OCI-LY7 (cell line): Measurements from ENCODE around the gene ZFHX3.

ENCODE experiments used
- EZH2phosphoT487 ChIP-seq: fragments of 200-600 bp; sonication (generic); IDR thresholded peaks from 2 replicates; pipeline ENCODE4 v1.6.1; 2018; ENCODE audit warnings: low read depth, borderline replicate concordance, mild to moderate bottlenecking, mixed run types, antibody characterized with exemption, low read length, moderate library complexity, mixed read lengths
- TF ChIP-seq, protein P1 (sequence below): fragments of 200-600 bp; sonication (generic); conservative IDR thresholded peaks from 2 replicates; pipeline ENCODE4 v1.5.1; 2014; ENCODE audit warnings: mild to moderate bottlenecking, antibody characterized with exemption, low read length, moderate library complexity, mixed read lengths

DNA sequence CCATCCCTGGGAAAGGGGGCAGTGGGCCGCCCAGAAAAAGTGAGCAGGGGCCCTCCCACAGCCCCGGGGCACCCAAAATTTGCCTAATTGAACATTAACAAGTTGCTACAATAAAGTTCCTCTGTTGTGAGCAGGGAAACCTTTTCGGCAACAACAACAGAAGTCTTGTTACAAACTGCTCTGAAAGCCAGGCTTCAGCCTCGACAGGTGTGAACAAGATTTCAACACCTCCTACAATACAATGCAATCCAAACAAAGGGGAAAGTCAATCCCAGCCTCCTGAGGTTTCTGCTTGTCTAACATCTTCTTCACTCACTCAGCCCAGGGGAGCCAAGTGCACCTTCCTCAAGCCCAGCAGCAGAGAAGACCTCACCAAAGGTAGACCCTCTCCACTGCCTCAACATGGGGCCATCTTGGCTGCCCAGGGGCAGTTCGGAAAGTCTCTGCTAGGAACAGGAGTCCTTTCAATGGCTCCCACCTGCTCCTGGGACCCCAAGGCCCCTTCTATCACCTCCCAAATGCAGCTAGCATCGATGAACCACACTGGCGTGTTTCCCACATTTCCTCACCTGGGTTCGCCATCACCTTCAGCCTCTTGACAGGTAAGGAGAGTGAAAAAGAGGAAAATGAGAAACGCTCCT is 19.1 kb downstream of the ZFHX3 start:
- TF ChIP-seq, protein P1, sequence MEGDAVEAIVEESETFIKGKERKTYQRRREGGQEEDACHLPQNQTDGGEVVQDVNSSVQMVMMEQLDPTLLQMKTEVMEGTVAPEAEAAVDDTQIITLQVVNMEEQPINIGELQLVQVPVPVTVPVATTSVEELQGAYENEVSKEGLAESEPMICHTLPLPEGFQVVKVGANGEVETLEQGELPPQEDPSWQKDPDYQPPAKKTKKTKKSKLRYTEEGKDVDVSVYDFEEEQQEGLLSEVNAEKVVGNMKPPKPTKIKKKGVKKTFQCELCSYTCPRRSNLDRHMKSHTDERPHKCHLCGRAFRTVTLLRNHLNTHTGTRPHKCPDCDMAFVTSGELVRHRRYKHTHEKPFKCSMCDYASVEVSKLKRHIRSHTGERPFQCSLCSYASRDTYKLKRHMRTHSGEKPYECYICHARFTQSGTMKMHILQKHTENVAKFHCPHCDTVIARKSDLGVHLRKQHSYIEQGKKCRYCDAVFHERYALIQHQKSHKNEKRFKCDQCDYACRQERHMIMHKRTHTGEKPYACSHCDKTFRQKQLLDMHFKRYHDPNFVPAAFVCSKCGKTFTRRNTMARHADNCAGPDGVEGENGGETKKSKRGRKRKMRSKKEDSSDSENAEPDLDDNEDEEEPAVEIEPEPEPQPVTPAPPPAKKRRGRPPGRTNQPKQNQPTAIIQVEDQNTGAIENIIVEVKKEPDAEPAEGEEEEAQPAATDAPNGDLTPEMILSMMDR, result no peak
- TF ChIP-seq EZH2phosphoT487, result no peak
